DMS 273 (cell line): ENCODE data around the gene CCL25.

Experiments
- DNase-seq: peaks from one replicate; lab custom pipeline; 2025; ENCODE audit not compliant: unreplicated experiment; lab: John Stamatoyannopoulos, UW

Gene CCL25

DNA sequence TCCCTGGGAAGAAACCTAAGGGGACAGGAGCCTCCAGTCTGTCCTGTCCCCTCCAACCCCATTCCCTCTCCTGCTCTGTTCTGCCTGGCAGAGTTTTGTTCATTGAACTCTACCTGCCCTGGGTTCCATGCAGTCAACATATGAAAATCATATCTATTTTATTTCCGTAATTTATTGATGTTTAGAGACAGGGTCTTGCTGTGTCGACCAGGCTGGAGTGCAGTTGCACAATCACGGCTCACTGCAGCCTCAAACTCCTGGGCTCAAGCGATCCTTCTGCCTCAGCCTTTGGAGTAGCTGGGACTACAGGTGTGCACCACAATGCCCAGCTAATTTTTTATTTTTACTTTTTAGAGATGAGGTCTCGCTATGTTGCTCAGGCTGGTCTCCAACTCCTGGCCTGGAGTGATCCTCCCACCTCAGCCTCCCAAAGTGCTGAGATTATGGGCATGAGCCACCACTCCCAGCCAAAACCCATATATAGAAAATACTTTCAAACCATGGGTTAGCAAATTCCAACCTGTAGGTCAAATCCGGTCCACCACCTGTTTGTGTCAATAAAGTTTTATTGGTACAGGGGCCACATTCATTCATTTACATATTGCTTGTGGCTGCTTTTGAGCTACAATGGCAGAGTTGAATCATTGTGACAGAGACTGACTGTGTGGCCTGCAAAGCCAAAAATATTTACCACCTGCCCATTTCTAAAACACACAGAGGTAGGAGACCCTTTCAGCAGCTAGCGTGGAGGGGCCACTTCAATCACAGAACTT is 57.5 kb downstream of the CCL25 start:
- DNase-seq: no peak

DNA sequence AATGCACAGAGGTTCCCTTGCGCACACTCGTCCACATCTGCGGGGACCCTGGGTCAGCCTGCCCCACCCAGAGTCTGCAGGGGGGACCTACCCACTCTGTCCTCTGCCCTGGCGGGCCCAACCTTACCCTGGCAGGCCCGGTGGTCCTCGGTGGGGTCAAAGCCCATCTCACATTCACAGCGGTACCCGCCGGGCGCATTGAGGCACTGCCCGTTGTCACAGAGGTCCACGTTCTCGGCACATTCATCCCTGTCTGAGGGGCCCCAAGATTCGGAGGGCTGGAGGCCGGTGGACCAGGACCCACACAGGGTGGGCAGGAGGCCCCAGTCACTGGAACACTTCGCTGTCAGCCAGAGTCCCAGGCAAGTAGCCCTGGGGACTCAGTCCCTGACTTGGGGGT is 58.4 kb downstream of the CCL25 start:
- no peak for DNase-seq

DNA sequence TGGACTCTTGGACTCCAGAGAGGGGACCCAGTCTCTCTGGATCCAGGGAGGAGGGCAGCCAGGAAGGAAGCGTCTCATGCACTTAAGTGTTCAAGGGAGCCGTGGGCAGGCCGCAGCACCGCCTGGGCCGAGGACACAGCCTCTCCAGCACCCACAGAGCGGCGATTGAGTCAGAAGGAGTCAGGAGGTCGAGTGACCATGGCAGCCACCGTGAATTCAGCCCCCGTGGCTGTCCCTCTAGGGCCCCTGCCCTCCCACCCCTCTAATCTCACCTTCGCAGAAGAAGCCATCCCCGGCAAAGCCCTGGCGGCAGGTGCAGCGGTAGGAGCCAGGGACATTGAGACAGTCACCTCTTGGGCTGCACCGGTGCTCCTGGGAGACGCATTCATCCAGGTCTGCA is 58.8 kb downstream of the CCL25 start:
- DNase-seq: no peak
